Mesodermal cell (in vitro differentiated cells): ENCODE measurements around the gene PPFIA1.

ENCODE experiments used
- H3K27ac ChIP-seq: 2 replicates; pipeline ENCODE4 v1.7.0; 2013; ENCODE audit warnings: mild to moderate bottlenecking, low read depth, low read length, moderate library complexity; ENCODE audit not compliant: severe bottlenecking
- H3K36me3 ChIP-seq: 2 replicates; pipeline ENCODE4 v1.7.1; 2013; ENCODE audit warnings: mild to moderate bottlenecking, low read length, moderate library complexity; ENCODE audit not compliant: control insufficient read depth, insufficient read depth
- H3K4me1 ChIP-seq: one replicate; pipeline ENCODE4 v1.7.1; 2013; ENCODE audit warnings: mild to moderate bottlenecking, low read length; ENCODE audit not compliant: insufficient read depth, control insufficient read depth, poor library complexity, severe bottlenecking
- H3K4me3 ChIP-seq: 2 replicates; pipeline ENCODE4 v1.7.0; 2013; ENCODE audit warnings: low read length, control low read depth, mild to moderate bottlenecking; ENCODE audit not compliant: insufficient read depth, poor library complexity, severe bottlenecking; ENCODE audit errors: extremely low read depth
- H3K9me3 ChIP-seq: 2 replicates; pipeline ENCODE4 v1.7.1; 2013; ENCODE audit warnings: mild to moderate bottlenecking, low read length, moderate library complexity; ENCODE audit not compliant: control insufficient read depth
- WGBS, 2 experiments: methylation state at CpG; one replicate each; pipeline ENCODE4 v1.1.5; 2013; ENCODE audit warnings: missing lambda C conversion rate in 2 of 2; ENCODE audit not compliant: insufficient coverage in 2 of 2; 5-methylcytosine and 5-hydroxymethylcytosine counted together

The PPFIA1 gene

DNA sequence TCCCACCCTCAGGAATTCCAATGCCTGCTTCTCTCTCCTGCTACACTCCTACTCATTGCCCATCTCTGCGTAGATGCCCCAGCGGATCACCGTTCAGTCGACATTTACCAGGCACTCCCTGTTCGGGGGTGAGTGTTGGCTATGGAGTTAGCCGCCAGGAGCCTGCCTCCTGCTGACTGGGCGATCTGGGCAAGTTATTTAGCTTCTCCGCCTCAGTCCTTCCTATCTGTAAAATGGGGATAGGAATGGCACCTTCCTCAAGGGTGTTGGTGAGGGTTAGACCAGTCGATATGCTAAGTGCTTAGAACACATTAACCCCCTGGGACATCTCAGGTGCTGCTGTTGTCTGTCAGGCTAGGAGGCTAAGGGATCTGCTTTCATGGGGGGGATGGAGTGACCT is 36.5 kb upstream of the PPFIA1 start:
- Histone ChIP-seq H3K4me3 (no peak overlapping the region), H3K27ac (no peak overlapping the region), H3K36me3 (no peaks in the 10 kb centered on the region), H3K4me1 (peaks cover 4% of the 10 kb centered on the region), H3K9me3 (no peaks in the 10 kb centered on the region)
- 100% methylated on average over 1 of the region's 9 CpGs for WGBS, 2 experiments

DNA sequence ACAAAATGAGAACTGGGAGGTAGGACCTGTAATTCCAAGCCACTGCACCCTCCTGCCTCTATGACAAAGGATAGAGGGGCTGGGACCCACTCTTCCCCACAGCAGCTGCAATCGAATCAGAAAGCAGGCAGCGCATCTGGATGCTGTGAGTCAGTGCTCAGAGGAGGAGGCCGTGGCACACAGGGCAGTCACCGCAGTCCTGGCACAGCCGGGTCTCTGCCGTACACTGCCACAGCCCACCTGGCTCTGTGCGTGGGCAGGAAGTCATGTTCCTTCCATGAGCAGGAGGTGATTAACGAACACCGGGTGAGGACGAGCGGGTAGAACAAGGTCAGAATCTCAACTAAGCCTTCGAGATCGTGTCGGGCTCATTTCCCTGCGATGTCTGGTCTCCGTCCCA is 30.2 kb upstream of the PPFIA1 start:
- Histone ChIP-seq H3K4me1 (peaks cover 9% of the 10 kb centered on the region), H3K36me3 (no peaks in the 10 kb centered on the region)

DNA sequence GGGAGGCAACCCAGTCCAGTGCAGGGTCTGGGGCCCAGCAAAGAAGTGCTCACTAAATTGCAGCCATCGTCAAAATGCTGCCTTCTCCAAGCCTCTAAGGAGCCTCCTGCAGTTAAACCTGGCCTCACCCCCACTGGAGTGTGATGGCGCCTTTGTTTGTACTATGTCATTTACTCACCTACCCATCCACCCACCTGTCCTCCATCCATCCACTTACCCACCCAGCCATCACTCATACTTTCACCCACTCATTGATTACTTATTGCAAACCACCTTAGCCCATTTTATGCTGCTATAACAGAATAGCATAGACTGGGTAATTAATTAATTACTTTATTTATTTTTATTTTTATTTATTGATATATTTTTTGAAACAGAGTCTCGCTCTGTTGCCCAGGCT is 28.8 kb upstream of the PPFIA1 start:
- no peak overlapping the region for H3K27ac ChIP-seq
- H3K36me3 ChIP-seq = no peaks in the 10 kb centered on the region
- no peaks in the 10 kb centered on the region for H3K9me3 ChIP-seq
- H3K4me3 ChIP-seq = no peak overlapping the region
- 92 to 95% methylated on average over 2 to 3 of the region's 3 CpGs for WGBS, 2 experiments
- peaks cover 14% of the 10 kb centered on the region for H3K4me1 ChIP-seq

More for the DNA sequence above, 30.2 kb upstream of the PPFIA1 start:
- Histone ChIP-seq H3K27ac (no peak overlapping the region), H3K4me3 (no peak overlapping the region), H3K9me3 (no peaks in the 10 kb centered on the region)
- WGBS, 2 experiments = 90 to 94% methylated on average over 15 to 16 of the region's 16 CpGs

DNA sequence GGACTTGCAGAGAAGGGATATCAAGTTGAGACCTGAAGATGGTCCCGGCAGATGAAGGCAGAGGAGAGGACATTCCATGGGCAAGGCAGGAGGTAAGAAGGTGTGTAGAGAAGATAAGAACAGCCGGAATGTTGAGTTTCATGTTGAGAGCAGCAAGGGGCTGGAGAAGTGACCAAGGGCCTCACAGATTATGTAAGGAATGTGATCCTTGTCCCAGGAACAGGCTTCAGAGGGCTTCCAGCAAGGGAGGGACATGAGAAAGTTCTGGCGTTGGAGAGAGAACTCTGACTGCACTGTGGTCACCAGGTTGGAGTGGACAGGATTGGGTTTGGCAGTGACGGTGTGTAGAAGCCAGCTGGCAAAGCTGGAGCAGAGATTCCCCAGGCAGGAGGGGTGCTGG is 27.6 kb upstream of the PPFIA1 start:
- no peak overlapping the region for H3K27ac ChIP-seq
- 85 to 97% methylated on average over 4 of the region's 4 CpGs for WGBS, 2 experiments
- H3K4me3 ChIP-seq = no peak overlapping the region
- H3K9me3 ChIP-seq = no peaks in the 10 kb centered on the region
- no peaks in the 10 kb centered on the region for H3K36me3 ChIP-seq
- peaks cover 21% of the 10 kb centered on the region for H3K4me1 ChIP-seq

DNA sequence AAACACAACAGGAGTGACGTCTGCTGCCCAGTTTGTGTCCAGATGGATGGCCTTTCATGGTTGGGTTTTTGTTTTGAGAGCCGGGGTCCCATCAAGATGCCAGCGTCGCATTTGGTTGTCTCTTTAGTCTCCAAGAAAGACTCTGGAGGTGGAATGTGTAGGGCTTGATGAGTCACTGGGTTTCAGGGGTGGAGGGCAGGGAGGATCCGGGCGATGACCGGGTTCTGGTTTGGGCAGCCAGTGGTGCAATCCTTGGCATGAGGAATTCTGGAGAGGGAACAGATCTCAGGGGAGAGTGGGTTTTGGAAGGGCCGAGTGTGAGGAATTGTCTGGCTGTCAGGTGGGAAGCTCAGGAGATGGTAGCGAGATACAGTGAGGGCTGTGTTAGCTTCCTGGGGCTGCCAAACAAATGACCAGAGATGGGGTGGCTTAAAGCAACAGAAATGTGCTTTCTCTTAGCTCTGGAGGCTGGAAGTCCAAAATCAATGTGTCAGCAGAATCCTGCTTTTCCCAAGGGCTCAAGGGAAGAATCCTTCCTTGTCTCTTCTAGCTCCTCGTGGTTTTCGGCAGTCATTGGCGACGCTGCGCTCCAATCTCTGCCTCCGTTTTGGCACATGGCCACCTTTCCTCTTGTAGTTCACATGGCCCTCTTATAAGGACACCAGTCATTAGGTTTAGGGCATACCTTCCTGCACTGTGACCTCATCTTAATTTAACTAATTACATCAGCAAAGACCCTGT is 26.4 kb upstream of the PPFIA1 start:
- H3K9me3 ChIP-seq = no peaks in the 10 kb centered on the region
- 95 to 96% methylated on average over 14 to 15 of the region's 15 CpGs for WGBS, 2 experiments
- no peak overlapping the region for H3K4me3 ChIP-seq
- H3K36me3 ChIP-seq = no peaks in the 10 kb centered on the region
- H3K4me1 ChIP-seq = peaks cover 21% of the 10 kb centered on the region
- H3K27ac ChIP-seq = no peak overlapping the region

DNA sequence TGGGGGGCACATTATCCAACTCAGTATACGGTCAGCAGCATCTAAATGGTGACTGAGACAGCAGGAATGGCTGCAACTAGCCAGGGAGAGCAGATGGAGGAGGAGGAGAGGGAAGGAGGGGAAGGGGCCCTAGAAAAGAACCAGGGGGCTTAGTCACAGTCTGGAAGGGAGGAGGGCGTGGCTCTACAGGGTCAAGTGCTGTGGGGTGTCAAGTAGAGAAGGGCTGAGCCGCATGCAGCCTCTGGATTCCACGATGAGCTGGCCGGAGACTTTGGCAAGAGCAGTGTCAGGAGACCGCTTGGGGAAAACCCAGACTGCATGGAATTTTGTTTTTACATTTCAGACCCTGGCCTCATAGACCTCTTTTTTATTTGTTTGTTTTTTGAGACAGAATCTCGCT is 25.8 kb upstream of the PPFIA1 start:
- no peaks in the 10 kb centered on the region for H3K36me3 ChIP-seq
- no peaks in the 10 kb centered on the region for H3K9me3 ChIP-seq
- H3K27ac ChIP-seq = no peak overlapping the region
- H3K4me1 ChIP-seq = peaks cover 21% of the 10 kb centered on the region
- no peak overlapping the region for H3K4me3 ChIP-seq
- 84 to 88% methylated on average over 6 to 7 of the region's 7 CpGs for WGBS, 2 experiments

DNA sequence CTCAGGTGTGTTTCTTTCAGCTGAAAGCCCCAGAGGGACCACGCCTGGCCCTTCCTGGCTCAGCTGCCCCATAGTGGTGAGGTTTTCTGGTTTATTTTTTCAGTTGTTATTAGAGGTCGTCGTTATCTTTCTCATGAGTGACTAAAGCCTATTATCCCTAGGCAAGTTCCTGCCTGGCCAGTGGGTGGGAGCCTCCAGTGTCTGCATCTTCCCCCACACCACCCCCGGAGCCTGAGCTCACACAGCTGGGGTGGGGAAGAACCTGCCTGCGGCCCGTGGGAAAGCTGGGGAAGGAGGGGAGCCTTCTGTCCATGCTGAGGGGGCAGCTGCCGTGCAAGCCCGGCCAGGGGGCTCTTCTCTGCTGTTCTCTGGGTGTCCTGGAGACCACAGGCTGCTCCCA is 24.3 kb upstream of the PPFIA1 start:
- Histone ChIP-seq H3K9me3 (no peaks in the 10 kb centered on the region), H3K4me3 (no peak overlapping the region), H3K4me1 (peaks cover 21% of the 10 kb centered on the region), H3K36me3 (no peaks in the 10 kb centered on the region), H3K27ac (no peak overlapping the region)
- WGBS, 2 experiments = 73 to 100% methylated on average over 1 to 2 of the region's 8 CpGs

DNA sequence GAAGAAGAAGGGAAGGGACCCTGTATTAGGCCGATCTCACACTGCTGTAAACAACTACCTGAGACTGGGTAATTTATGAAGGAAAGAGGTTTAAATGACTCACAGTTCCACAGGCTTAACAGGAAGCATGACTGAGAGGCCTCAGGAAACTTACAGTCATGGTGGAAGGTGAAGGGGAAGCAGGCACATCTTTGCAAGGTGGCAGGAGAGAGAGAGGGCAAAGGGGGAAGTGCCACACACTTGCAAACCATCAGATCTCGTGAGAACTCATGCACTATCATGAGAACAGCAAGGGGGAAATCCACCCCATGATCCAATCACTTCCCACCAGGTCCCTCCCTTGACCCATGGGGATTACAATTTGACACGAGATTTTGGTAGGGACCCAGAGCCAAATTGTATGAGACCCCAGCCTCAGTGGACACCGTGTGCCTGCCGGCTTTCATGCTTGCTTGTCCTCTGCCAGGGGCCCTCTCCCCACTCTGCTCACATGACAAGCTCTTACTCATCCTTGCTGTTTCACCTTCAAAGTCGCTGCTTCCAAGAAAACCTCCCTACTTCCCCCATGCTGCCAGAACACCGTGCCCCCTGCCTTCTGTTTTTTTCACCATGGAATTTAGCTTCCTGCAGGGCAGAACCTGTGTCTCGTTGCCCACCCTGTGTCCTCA is 23.3 kb upstream of the PPFIA1 start:
- 57 to 76% methylated on average over 7 to 8 of the region's 8 CpGs for WGBS, 2 experiments
- Histone ChIP-seq H3K4me1 (peaks cover 21% of the 10 kb centered on the region), H3K9me3 (no peaks in the 10 kb centered on the region), H3K36me3 (no peaks in the 10 kb centered on the region), H3K4me3 (no peak overlapping the region), H3K27ac (no peak overlapping the region)

DNA sequence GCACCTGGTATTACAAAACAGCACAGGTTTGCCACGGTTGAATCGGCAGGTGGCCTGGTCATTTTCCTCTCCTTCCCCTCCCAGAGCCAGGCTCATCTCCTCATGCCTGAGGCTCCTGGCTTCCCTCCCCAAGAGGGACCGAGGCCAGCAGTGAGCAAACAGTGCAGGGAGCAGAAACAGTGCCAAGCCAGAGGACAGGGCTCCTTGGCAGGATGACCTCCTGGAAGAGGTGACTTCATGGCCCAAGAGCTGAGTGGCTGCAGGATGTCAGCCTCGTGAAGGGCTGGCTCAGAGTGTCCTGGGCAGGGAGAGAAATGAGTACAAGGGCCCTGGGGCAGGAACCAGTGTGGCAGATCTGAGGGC is 22.8 kb upstream of the PPFIA1 start:
- no peak overlapping the region for H3K27ac ChIP-seq
- no peaks in the 10 kb centered on the region for H3K9me3 ChIP-seq
- H3K4me3 ChIP-seq = no peak overlapping the region
- H3K4me1 ChIP-seq = peaks cover 17% of the 10 kb centered on the region
- H3K36me3 ChIP-seq = no peaks in the 10 kb centered on the region
- 66 to 80% methylated on average over 3 to 4 of the region's 4 CpGs for WGBS, 2 experiments

DNA sequence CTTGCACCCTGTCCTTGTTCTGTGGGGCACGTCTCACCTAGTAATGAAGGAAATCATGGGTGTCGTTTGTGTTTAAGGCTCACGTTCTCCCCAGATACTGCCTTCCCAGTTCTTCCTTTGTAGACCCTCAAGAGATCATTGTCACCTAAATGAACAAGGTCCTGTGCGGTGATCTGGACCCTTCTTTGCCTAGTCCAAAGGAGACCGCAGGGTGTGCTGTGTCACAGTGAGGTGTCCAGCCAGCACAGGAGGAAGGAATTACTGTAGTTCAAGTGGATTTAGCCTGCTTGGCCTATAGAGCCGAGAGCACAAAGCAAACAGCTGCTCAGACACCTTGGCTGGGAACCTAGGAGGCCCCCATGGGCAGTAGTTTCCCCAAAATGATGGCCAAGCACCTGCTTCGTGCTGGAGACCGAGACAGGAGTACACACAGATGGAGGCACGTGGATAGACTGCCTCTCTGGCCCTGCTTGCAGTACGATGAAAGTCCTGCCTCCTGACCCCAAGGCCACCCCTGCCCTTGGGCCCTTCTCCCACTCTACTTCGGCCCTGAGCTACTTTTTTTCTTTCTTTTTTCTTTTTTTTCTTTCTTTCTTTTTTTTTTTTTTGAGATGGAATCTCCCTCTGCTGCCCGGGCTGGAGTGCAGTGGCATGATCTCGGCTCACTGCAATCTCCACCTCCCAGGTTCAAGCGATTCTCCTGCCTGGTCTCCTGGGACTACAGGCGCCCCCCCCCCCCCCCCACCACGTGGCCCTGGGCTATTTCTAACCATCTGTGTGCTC is 19.4 kb upstream of the PPFIA1 start:
- WGBS, 2 experiments = 84 to 87% methylated on average over 14 of the region's 16 CpGs

More for the DNA sequence above, 19.4 kb upstream of the PPFIA1 start:
- Histone ChIP-seq H3K4me1 (peaks cover 10% of the 10 kb centered on the region), H3K4me3 (no peak overlapping the region), H3K36me3 (no peaks in the 10 kb centered on the region), H3K27ac (no peak overlapping the region), H3K9me3 (no peaks in the 10 kb centered on the region)
